Loucy (cell line): Measurements from ENCODE around the gene ENHO.

Source experiments
- H2AFZ ChIP-seq: fragments of 200-600 bp; sonication (generic); 2 replicates; pipeline ENCODE4 v1.6.0; 2016; ENCODE audit warnings: antibody characterized with exemption, mild to moderate bottlenecking, low read length, moderate library complexity
- H3F3A ChIP-seq: fragments of 200-600 bp; 2 replicates; pipeline ENCODE4 v1.6.0; 2016; ENCODE audit warnings: antibody characterized with exemption, low read depth, mild to moderate bottlenecking
- H3K27me3 ChIP-seq: fragments of 200-600 bp; sonication (generic); 2 replicates; pipeline ENCODE4 v1.6.1; 2014; ENCODE audit warnings: low read length, mild to moderate bottlenecking; ENCODE audit not compliant: insufficient read depth, poor library complexity, severe bottlenecking
- H3K36me3 ChIP-seq: fragments of 200-600 bp; sonication (generic); 2 replicates; pipeline ENCODE4 v1.6.1; 2016; ENCODE audit warnings: low read length; ENCODE audit not compliant: insufficient read depth
- H3K4me1 ChIP-seq: fragments of 200-600 bp; sonication (generic); 2 replicates; pipeline ENCODE4 v1.5.1; 2014; ENCODE audit warnings: low read length, mild to moderate bottlenecking; ENCODE audit not compliant: insufficient read depth, poor library complexity, severe bottlenecking
- H3K4me2 ChIP-seq: fragments of 200-600 bp; sonication (generic); 2 replicates; pipeline ENCODE4 v1.6.0; 2014; ENCODE audit warnings: antibody characterized with exemption, low read length, low read depth, mild to moderate bottlenecking; ENCODE audit not compliant: poor library complexity, severe bottlenecking
- H3K4me3 ChIP-seq: fragments of 200-600 bp; sonication (generic); 2 replicates; pipeline ENCODE4 v1.5.1; 2014; ENCODE audit warnings: low read length, mild to moderate bottlenecking, mixed read lengths; ENCODE audit not compliant: poor library complexity, severe bottlenecking
- H3K79me2 ChIP-seq: fragments of 200-600 bp; sonication (generic); 2 replicates; pipeline ENCODE4 v1.6.1; 2014; ENCODE audit warnings: low read length; ENCODE audit not compliant: insufficient read depth
- H3K9ac ChIP-seq: fragments of 200-600 bp; sonication (generic); 2 replicates; pipeline ENCODE4 v1.6.0; 2014; ENCODE audit warnings: mild to moderate bottlenecking, low read depth, low read length, moderate library complexity; ENCODE audit not compliant: poor library complexity, severe bottlenecking
- H3K9me2 ChIP-seq: fragments of 200-600 bp; sonication (generic); replicated peaks from 2 replicates; pipeline ENCODE4 v1.6.1; 2016; ENCODE audit warnings: low read depth, low read length, mixed read lengths
- H3K9me3 ChIP-seq: fragments of 200-600 bp; sonication (generic); 2 replicates; pipeline ENCODE4 v1.6.1; 2014; ENCODE audit warnings: mild to moderate bottlenecking, antibody characterized with exemption, low read length, low read depth; ENCODE audit not compliant: insufficient read depth
- H4K20me1 ChIP-seq: fragments of 200-600 bp; sonication (generic); 2 replicates; pipeline ENCODE4 v1.6.0; 2014; ENCODE audit warnings: antibody characterized with exemption, low read length, mild to moderate bottlenecking; ENCODE audit not compliant: insufficient read depth, poor library complexity, severe bottlenecking
- CTCF ChIP-seq: fragments of 200-600 bp; sonication (generic); conservative IDR thresholded peaks from 2 replicates; pipeline ENCODE4 v1.5.1; 2014; ENCODE audit warnings: mild to moderate bottlenecking, antibody characterized with exemption, low read length
- EZH2phosphoT487 ChIP-seq: fragments of 200-600 bp; IDR thresholded peaks from 2 replicates; pipeline ENCODE4 v1.6.1; 2018; ENCODE audit warnings: antibody characterized with exemption, mild to moderate bottlenecking, moderate library complexity, borderline replicate concordance

The ENHO gene

GRCh38 chr9:34517185-34517584 lies 5.6 kb downstream of the ENHO start:
- no peaks in the 10 kb centered on the region for H3K4me1 ChIP-seq
- no peak overlapping the region for H2AFZ ChIP-seq
- H3K27me3 ChIP-seq = no peaks in the 10 kb centered on the region
- no peaks in the 10 kb centered on the region for H3F3A ChIP-seq
- H3K9me2 ChIP-seq = no peaks in the 10 kb centered on the region
- no peaks in the 10 kb centered on the region for H3K9me3 ChIP-seq
- H3K4me2 ChIP-seq = no peak overlapping the region
- no peak overlapping the region for H3K9ac ChIP-seq
- H4K20me1 ChIP-seq = no peaks in the 10 kb centered on the region
- no peak overlapping the region for H3K4me3 ChIP-seq
- TF ChIP-seq CTCF (no peak), EZH2phosphoT487 (no peak)
- no peaks in the 10 kb centered on the region for H3K79me2 ChIP-seq
- H3K36me3 ChIP-seq = no peaks in the 10 kb centered on the region

GRCh38 chr9:34515959-34516358 lies 6.8 kb downstream of the ENHO start:
- Histone ChIP-seq H2AFZ (no peak overlapping the region), H3K36me3 (no peaks in the 10 kb centered on the region), H3K27me3 (no peaks in the 10 kb centered on the region), H4K20me1 (no peaks in the 10 kb centered on the region), H3F3A (no peaks in the 10 kb centered on the region), H3K4me1 (no peaks in the 10 kb centered on the region), H3K4me3 (no peak overlapping the region), H3K9me2 (no peaks in the 10 kb centered on the region), H3K9ac (no peak overlapping the region), H3K4me2 (no peak overlapping the region), H3K79me2 (no peaks in the 10 kb centered on the region), H3K9me3 (no peaks in the 10 kb centered on the region)
- no peak for TF ChIP-seq EZH2phosphoT487
- no peak for TF ChIP-seq CTCF

- no peak overlapping the region for H3K4me3 ChIP-seq
- H3K4me2 ChIP-seq = no peak overlapping the region
- TF ChIP-seq EZH2phosphoT487 = no peak
- no peak for TF ChIP-seq CTCF
- H3K9ac ChIP-seq = no peak overlapping the region
- no peaks in the 10 kb centered on the region for H3K27me3 ChIP-seq
- H3K9me3 ChIP-seq = no peaks in the 10 kb centered on the region
- no peak overlapping the region for H2AFZ ChIP-seq
- no peaks in the 10 kb centered on the region for H3K36me3 ChIP-seq
- H3F3A ChIP-seq = no peaks in the 10 kb centered on the region
- no peaks in the 10 kb centered on the region for H3K79me2 ChIP-seq
- H3K9me2 ChIP-seq = no peaks in the 10 kb centered on the region
- no peaks in the 10 kb centered on the region for H3K4me1 ChIP-seq
- H4K20me1 ChIP-seq = no peaks in the 10 kb centered on the region
Observed at GRCh38 chr9:34514816-34515215, 8.0 kb downstream of the ENHO start.
